Measurements from ENCODE around the gene COL9A1. TPM values are rescaled to one million over a fixed set of nuclear protein-coding genes. Genes with fewer than 3 reads are reported as not detected.
A peak's percentile ranks its signal among the peaks of the same experiment; 100 is the strongest.

The COL9A1 gene
- total RNA-seq, 4 donors from 2014 or later, result 0.66 to 2.3 (median 1.2) TPM; not detected in 1

- Histone ChIP-seq H3K27me3 (no peaks in the 10 kb centered on the region), H3K36me3 (no peaks in the 10 kb centered on the region), H3K27ac (no peak overlapping the region), H3K4me3 (no peak overlapping the region), H3K9me3 (no peaks in the 10 kb centered on the region), H3K4me1 (peaks cover 0 to 16% (median 2%) of the 10 kb centered on the region in 4 donors)
- TF ChIP-seq EP300 (IDR thresholded peaks at IDR 0.05), result no peak
- TF ChIP-seq POLR2A (IDR thresholded peaks at IDR 0.05), result no peak
- no peak for TF ChIP-seq CTCF (IDR thresholded peaks at IDR 0.05)
- DNase-seq (ENCODE audit: low spot score in 2 of 2), result no peak
- 50 to 75% methylated on average over 3 of the region's 3 CpGs for WGBS, 2 donors
These were observed 61.9 kb downstream of the COL9A1 start for GRCh38 chr6:70241031-70241430.

- Histone ChIP-seq H3K36me3 (no peaks in the 10 kb centered on the region), H3K9me3 (no peaks in the 10 kb centered on the region), H3K4me1 (peaks cover 0 to 5% (median 2%) of the 10 kb centered on the region in 4 donors), H3K4me3 (no peak overlapping the region), H3K27me3 (no peaks in the 10 kb centered on the region), H3K27ac (no peak overlapping the region)
- 80 to 82% methylated on average over 3 of the region's 3 CpGs for whole genome bisulfite sequencing, 2 donors
- no peak for TF ChIP-seq CTCF (IDR thresholded peaks at IDR 0.05)
- DNase-seq (ENCODE audit: low spot score in 2 of 2), result no peak
These were observed 66.5 kb downstream of the COL9A1 start for GRCh38 chr6:70236343-70236742.

- Histone ChIP-seq H3K4me1 (no peaks in the 10 kb centered on the region), H3K36me3 (no peaks in the 10 kb centered on the region), H3K9me3 (no peaks in the 10 kb centered on the region), H3K27ac (no peak overlapping the region), H3K4me3 (no peak overlapping the region), H3K27me3 (no peaks in the 10 kb centered on the region)
- no peak for DNase-seq (ENCODE audit: low spot score in 2 of 2)
- 82 to 89% methylated on average over 7 of the region's 7 CpGs for WGBS, 2 donors
- TF ChIP-seq POLR2A (IDR thresholded peaks at IDR 0.05) (no peak), EP300 (IDR thresholded peaks at IDR 0.05) (no peak), CTCF (IDR thresholded peaks at IDR 0.05) (no peak)
These were observed 68.2 kb downstream of the COL9A1 start for GRCh38 chr6:70234561-70235236.

- Histone ChIP-seq H3K4me1 (no peaks in the 10 kb centered on the region), H3K9me3 (no peaks in the 10 kb centered on the region), H3K4me3 (no peak overlapping the region), H3K27ac (no peak overlapping the region), H3K36me3 (no peaks in the 10 kb centered on the region), H3K27me3 (no peaks in the 10 kb centered on the region)
- DNase-seq (ENCODE audit: low spot score in 2 of 2), result no peak
- TF ChIP-seq CTCF (IDR thresholded peaks at IDR 0.05) (no peak), EP300 (IDR thresholded peaks at IDR 0.05) (no peak), POLR2A (IDR thresholded peaks at IDR 0.05) (no peak)
- WGBS, 2 donors, result 29 to 30% methylated on average over 2 of the region's 2 CpGs
These were observed 71.6 kb downstream of the COL9A1 start for GRCh38 chr6:70231311-70231710.

GRCh38 chr6:70225055-70225454, 77.8 kb downstream of the COL9A1 start:
- no peak for TF ChIP-seq POLR2A (IDR thresholded peaks at IDR 0.05)
- TF ChIP-seq CTCF (IDR thresholded peaks at IDR 0.05), result no peak
- TF ChIP-seq EP300 (IDR thresholded peaks at IDR 0.05), result peak in 1 of 2 donors; percentile 21
- Histone ChIP-seq H3K9me3 (no peaks in the 10 kb centered on the region), H3K4me3 (no peak overlapping the region), H3K4me1 (peaks cover 0 to 19% (median 0%) of the 10 kb centered on the region in 4 donors), H3K36me3 (no peaks in the 10 kb centered on the region), H3K27me3 (no peaks in the 10 kb centered on the region), H3K27ac (peak overlapping the region in 2 of 4 donors; percentile 20 to 22)
- 28 to 57% methylated on average over 2 of the region's 2 CpGs for WGBS, 2 donors
- no peak for DNase-seq (ENCODE audit: low spot score in 2 of 2)

Measured in tibial nerve (tissue), 4 donors.